GM19397 (cell line): ENCODE data around the gene GRSF1.
"Not testable (repeated sequence)": the region's sequence is repeated elsewhere in the genome, so short reads cannot be mapped to it uniquely, and the experiment has no call there.

Experiments
- ATAC-seq: cut with Tn5 transposase; IDR thresholded peaks from one replicate; pipeline ENCODE4 v1.9.1; 2021; ENCODE audit warnings: mild to moderate bottlenecking, moderate library complexity; ENCODE audit not compliant: unreplicated experiment

GRSF1 gene

GRCh38 chr4:70839589-70840093, at the start of gene GRSF1:
GRSF1 (minus strand) TSS chr4:70839890; CDS start chr4:70839827, 63 bp downstream.
- ATAC-seq: peak; percentile 78

- ATAC-seq: no peak
Observed at GRCh38 chr4:70885174-70885573, 45.5 kb upstream of the GRSF1 start.

DNA sequence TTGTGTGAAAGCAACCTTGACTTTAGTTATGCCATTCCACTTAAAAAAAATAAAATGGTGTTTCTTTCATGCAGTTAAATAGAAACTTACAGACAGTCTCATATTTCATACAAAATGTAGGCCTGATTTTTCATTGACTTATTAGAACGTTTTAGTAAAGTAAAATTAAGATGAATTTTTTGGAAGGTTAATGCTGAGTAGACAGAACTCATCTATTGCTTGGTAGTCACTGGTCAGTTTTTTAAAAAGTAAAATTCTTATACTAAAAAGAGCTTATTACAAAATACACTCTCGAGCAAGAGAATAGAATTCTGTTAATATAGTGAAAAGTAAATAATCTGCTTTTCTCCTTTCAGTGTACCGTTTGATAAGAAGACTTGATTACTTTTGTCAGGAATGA, 41.0 kb upstream of the GRSF1 start:
- no peak for ATAC-seq

DNA sequence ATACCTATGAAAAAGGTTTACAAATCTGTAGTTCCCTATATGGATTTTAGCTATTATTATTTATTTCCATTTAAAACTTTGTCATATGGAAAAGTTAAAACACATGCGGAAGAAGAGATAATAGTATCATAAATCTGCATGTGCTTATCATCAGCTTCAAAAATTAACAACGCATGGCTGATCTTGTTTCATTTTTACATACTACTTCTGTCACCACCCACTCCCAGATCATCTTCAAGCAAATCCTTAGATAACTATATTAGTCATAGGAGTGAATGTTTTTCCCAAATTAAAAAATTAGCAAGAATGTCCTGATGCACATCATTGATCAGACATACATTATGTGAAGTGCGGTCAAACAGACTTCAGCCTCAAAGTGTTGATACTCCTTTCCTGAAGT, 37.9 kb upstream of the GRSF1 start:
- no peak for ATAC-seq

GRCh38 chr4:70874268-70875156, 34.8 kb upstream of the GRSF1 start:
- ATAC-seq: peak; percentile 66

GRCh38 chr4:70873216-70873615, 33.5 kb upstream of the GRSF1 start:
- no peak for ATAC-seq

DNA sequence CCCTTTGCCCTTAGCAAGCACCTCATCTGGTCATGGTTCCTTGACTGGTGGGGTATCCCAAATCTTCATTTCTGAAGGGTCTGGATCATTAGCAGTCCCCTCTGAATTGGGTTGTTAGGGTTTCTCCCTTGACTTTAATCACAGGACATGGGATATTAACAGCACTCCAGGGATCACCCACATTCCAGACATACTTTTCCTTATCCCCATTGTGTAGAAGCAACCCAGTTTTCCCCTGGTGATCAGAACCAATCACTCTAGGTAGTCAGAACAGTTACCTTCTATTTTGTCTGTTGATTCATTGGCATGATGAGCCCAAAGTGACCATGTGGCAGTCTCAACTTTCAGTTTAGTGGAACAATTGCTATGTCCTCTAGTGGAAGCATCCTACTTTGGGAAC, 29.1 kb upstream of the GRSF1 start:
- no peak for ATAC-seq

- ATAC-seq: peak; percentile 76
Observed at GRCh38 chr4:70863099-70863790, 23.6 kb upstream of the GRSF1 start.

- ATAC-seq: no peak
Observed at GRCh38 chr4:70859066-70859465, 19.4 kb upstream of the GRSF1 start.

GRCh38 chr4:70858454-70858853, 18.8 kb upstream of the GRSF1 start:
- ATAC-seq: no peak

- no peak for ATAC-seq
Observed at GRCh38 chr4:70855464-70855863, 15.8 kb upstream of the GRSF1 start.

DNA sequence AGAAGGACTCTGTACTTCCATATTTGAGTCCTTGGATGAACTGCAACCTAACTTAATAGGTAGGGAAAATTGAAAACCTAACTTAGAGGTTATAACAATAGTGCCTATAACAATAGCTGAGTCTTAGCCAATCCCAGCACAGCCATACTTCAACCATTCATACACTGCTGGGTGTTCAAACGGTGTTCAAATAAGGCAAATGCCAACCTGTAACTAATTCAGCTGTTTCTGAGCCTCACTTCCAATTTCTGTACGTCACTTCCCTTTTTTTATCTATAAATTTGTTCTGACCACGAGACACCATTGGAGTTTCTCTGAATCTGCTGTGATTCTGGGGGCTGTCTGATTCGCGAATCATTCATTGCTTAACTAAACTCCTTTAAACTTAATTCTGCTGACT, 9.6 kb upstream of the GRSF1 start:
- no peak for ATAC-seq

DNA sequence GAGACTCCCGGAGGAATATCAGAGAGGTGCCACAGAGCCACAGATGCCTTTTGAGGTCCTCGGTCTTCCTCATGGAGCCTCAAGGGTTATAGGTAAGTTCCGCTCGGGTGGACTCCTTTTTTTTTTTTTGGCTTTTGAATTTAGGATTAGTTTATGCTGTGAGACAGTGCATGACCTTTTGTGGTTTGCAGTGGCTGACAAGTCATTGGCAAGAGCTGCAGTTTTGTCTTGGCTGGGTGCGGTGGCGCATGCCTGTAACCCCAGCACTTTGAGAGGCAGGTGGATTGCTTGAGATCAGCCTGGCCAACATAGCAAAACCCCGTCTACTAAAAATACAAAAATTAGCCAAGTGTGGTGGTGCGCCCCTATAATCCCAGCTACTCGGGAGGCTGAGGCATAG, 4.5 kb upstream of the GRSF1 start:
- no peak for ATAC-seq

DNA sequence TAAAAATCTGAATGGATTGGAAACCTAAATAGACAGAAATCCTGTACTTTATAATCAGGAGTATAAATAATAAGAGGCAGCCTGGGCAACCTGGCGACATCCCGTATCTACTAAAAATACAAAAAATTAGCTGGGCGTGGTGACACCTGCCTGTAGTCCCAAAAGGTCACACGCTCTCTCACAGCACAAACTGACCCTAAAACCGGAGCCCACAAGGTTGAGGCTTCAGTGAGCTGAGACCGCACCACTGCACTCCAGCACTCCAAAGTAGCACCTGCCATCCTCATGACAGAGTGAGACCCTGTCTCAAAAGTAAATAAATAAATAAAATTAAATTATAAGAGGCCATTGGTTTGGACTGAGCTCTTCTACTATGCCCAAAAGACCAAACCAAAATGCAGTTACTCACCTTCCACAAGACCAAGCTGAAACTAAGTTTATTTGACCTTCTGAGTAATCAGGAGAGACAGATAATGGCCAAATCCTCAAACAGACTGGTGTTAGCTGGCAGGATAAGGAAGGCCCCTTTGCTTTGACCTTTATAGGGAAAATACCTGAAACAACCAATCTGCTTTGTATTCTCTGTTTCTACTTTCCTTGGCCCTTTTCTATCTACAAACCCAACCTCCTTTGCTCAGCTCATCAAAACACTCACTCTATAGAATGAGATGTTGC, 3.2 kb upstream of the GRSF1 start:
- ATAC-seq: no peak

DNA sequence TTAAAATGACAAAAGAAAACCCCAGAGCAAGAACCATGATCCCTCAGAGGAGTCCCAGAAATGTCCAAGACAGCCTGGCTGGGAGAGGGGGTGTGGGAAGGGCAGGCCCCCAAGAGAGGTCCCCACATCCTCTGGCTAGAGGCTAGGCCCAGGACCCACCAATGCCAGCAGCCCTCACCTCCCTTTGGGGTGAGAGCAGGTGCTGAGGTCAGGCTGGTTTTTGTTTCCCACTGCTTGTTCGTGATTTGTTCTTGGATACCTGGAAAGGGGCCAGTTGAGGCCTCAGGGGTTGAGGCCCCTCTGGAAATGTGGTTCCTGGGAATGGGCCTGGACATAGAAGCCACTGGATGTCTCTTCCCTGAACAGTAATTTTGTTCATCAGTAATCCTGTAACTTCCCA, 2.3 kb upstream of the GRSF1 start:
- no peak for ATAC-seq

GRCh38 chr4:70841211-70841610, 1.5 kb upstream of the GRSF1 start:
- ATAC-seq: no peak

- ATAC-seq: not testable (repeated sequence)
Observed at GRCh38 chr4:70840631-70841030, 941 bp upstream of the GRSF1 start.

GRCh38 chr4:70840137-70840536, 447 bp upstream of the GRSF1 start:
- ATAC-seq: not testable (repeated sequence)

DNA sequence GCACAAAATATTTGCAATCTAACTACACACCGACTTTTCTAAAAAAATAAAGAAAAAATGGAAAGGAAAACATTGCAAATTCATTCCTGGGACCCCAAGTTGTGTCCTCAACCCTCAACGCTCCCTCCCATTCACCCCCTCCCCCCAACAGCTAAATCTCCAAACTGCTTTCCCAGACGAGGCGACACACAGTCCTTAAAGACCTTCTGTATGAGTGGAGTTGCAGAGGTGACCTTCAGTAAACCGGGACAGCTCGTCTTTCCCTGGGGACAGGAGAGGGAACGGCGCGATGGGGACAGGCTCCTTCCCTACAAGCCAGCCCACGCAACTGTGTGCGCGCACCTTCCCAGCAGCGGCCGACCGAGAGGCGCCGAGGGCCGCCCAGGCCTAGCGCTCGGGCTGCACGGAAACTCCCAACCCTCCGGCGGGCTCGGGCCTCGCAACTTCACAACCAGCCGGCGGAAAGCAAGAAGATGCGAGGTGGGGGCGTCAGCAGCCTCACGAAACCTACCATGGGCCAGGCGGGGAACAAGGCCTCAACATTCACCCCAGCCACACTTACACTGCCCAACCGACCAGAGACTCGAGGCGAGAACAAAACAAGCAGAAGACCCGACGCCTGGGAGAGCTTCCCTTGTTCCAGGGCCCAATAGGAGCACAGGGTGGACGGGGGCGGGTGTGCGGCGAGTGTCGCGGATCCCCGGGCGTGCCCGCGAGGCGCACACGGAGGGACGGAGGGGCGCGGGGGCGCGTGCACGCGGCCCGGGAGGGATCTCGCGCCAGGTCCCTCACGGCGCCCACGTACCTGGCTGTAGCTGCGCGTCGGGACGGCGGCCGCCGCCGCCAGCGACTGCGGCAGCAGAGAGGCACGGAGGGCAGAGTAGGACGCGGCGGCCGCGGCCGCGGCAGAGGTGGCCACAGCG, 763 bp downstream of the GRSF1 start:
- peak; percentile 60 for ATAC-seq

DNA sequence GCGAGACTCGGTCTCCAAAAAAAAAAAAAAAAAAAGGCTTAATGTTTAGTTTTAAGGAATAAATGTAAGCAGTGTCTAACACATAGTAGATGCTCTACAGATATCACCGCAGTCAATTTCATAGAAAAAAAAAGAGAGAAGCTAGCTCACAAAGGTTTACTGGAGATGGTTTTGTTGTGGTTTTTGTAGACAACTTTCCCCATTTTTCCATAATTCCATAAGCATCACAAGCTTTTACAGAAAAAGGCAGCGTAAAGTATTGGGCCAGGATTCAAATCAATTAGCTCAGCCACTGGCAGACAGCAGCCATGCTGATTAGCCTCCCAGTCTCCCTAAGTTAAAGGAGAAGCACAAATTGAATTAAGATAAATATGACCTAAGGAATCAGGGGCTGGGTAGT, 1.5 kb downstream of the GRSF1 start:
- ATAC-seq: no peak
